ENCODE results near the gene NUCB2.
"Not testable (repeated sequence)": the region's sequence is repeated elsewhere in the genome, so short reads cannot be mapped to it uniquely, and the experiment has no call there.

NUCB2 gene

GRCh38 chr11:17276236-17277023 lies at the start of gene NUCB2:
Gene NUCB2, plus strand, starts transcription at chr11:17276739. Its CDS starts 18,585 bp downstream, at chr11:17295324.
- DNase-seq (ENCODE audit: low read depth in 3 of 3) = peak; percentile 92 to 95 (median 94)

- DNase-seq (ENCODE audit: low read depth in 3 of 3) = not testable (repeated sequence)
These were observed 48.2 kb upstream of the NUCB2 start for GRCh38 chr11:17228186-17228925.

- no peak for DNase-seq (ENCODE audit: low read depth in 3 of 3)
These were observed 46.9 kb upstream of the NUCB2 start for GRCh38 chr11:17229481-17230152.

GRCh38 chr11:17230867-17231851 lies 45.4 kb upstream of the NUCB2 start:
- DNase-seq (ENCODE audit: low read depth in 3 of 3) = peak in 2 of 3 experiments; percentile 21 to 23

- DNase-seq (ENCODE audit: low read depth in 3 of 3) = no peak
These were observed 43.4 kb upstream of the NUCB2 start for GRCh38 chr11:17233101-17233500.

GRCh38 chr11:17238377-17238776 lies 38.2 kb upstream of the NUCB2 start:
- no peak for DNase-seq (ENCODE audit: low read depth in 3 of 3)

- DNase-seq (ENCODE audit: low read depth in 3 of 3) = not testable (repeated sequence)
These were observed 36.6 kb upstream of the NUCB2 start for GRCh38 chr11:17239927-17240326.

GRCh38 chr11:17240780-17241179 lies 35.8 kb upstream of the NUCB2 start:
- DNase-seq (ENCODE audit: low read depth in 3 of 3) = no peak

- not testable (repeated sequence) for DNase-seq (ENCODE audit: low read depth in 3 of 3)
These were observed 33.6 kb upstream of the NUCB2 start for GRCh38 chr11:17242954-17243353.

GRCh38 chr11:17244046-17244445 lies 32.5 kb upstream of the NUCB2 start:
- no peak for DNase-seq (ENCODE audit: low read depth in 3 of 3)

GRCh38 chr11:17250561-17251350 lies 25.8 kb upstream of the NUCB2 start:
- no peak for DNase-seq (ENCODE audit: low read depth in 3 of 3)

GRCh38 chr11:17252704-17253103 lies 23.8 kb upstream of the NUCB2 start:
- DNase-seq (ENCODE audit: low read depth in 3 of 3) = no peak

GRCh38 chr11:17256512-17256911 lies 20.0 kb upstream of the NUCB2 start:
- no peak for DNase-seq (ENCODE audit: low read depth in 3 of 3)

GRCh38 chr11:17257196-17257595 lies 19.3 kb upstream of the NUCB2 start:
- no peak for DNase-seq (ENCODE audit: low read depth in 3 of 3)

- no peak for DNase-seq (ENCODE audit: low read depth in 3 of 3)
These were observed 17.9 kb upstream of the NUCB2 start for GRCh38 chr11:17258670-17259069.

- no peak for DNase-seq (ENCODE audit: low read depth in 3 of 3)
These were observed 17.0 kb upstream of the NUCB2 start for GRCh38 chr11:17259519-17259918.

- no peak for DNase-seq (ENCODE audit: low read depth in 3 of 3)
These were observed 16.5 kb upstream of the NUCB2 start for GRCh38 chr11:17260020-17260419.

GRCh38 chr11:17263769-17264168 lies 12.8 kb upstream of the NUCB2 start:
- no peak for DNase-seq (ENCODE audit: low read depth in 3 of 3)

GRCh38 chr11:17266781-17267180 lies 9.8 kb upstream of the NUCB2 start:
- DNase-seq (ENCODE audit: low read depth in 3 of 3) = no peak

- DNase-seq (ENCODE audit: low read depth in 3 of 3) = no peak
These were observed 9.0 kb upstream of the NUCB2 start for GRCh38 chr11:17267576-17267975.
